ENCODE results near the gene TMEM200A.

Gene TMEM200A

DNA sequence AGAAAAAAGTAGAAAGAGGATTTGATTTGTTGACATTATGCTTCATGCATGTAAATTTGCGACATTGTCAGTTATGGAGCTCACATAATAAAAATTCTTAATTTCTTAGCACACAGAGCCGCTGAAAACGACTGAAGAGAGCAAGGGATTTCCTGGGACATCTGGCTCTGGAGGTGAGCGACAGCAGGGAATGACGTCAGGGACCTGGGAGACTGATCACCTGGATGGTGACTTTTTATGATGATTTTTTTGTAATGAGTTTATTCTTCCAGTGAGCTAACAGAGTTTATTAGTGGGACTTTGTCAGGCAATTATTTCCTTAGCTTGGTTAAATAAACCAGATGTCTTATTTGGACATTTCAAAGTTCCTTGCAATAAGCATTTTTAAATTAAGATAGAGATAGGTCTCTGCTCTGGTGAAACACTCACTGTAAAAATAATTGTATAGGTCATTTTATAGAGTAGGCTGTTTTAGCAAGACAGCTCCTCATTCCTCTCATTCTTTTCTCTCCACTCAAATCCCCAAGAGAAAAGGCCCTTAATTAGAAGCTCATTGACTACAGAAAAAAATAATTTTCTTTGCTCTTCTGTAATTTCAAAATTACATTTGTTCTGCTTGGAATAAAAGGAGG, 19.4 kb downstream of the TMEM200A start:
- TF ChIP-seq Cebpa-rat (IDR thresholded peaks at IDR 0.05) = no peak
- Histone ChIP-seq H3K9ac (no peak overlapping the region), H3K36me3 (no peaks in the 10 kb centered on the region), H3K9me3 (replicated peaks in 1 of 11) (no peaks in the 10 kb centered on the region), H3K4me3 (no peak overlapping the region), H3K4me2 (no peak overlapping the region), H3K27me3 (no peaks in the 10 kb centered on the region), H4K20me1 (no peaks in the 10 kb centered on the region), H3K27ac (no peak overlapping the region), H3K4me1 (peaks cover 0 to 19% (median 10%) of the 10 kb centered on the region in 10 experiments; a peak in 11 of 20 replicates)

DNA sequence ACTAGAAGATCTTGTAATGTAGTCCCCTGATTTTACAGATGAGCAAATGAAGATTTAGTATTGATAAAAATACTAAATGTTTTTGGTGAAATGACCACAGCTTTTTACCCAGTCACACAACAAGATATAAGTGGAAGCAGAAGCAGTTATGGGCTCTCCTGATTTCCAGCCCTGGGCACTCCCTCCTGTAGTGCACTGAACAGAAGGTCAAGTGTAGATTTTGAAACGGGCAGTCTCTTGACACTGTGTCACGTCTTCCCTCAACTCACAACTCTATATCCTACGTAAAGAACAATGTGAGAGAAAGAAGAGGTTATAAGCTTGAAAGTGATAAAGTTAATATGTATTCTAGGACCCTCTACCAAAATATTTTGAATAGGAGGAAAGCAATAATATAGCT, 23.3 kb downstream of the TMEM200A start:
- H3K9ac ChIP-seq = no peak overlapping the region
- no peaks in the 10 kb centered on the region for H3K36me3 ChIP-seq
- H3K27ac ChIP-seq = no peak overlapping the region
- H3K4me2 ChIP-seq = no peak overlapping the region
- H3K4me1 ChIP-seq = no peaks in the 10 kb centered on the region
- no peak for TF ChIP-seq Cebpa-rat (IDR thresholded peaks at IDR 0.05)
- no peaks in the 10 kb centered on the region for H3K27me3 ChIP-seq
- no peaks in the 10 kb centered on the region for H3K9me3 ChIP-seq (replicated peaks in 1 of 11)
- H4K20me1 ChIP-seq = no peaks in the 10 kb centered on the region
- no peak overlapping the region for H3K4me3 ChIP-seq

DNA sequence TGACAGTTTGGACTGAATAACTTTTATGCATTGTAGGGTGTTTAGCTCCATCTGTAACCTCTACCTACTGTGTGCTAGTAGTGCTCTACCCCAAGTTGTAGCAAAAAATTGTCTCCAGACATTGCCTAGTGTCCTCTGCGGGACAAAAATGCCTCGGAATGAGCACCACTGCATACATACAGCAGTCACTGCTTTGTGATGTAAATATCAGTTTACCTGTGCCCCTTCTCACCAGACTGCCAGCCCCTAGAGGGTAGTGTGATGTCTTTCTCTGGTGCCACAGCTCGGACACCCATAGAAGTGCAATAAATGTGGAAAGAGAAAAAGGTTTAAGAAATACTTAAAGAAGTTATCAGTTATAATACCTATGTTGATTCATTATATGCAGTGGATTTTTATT, 25.1 kb downstream of the TMEM200A start:
- Histone ChIP-seq H3K4me2 (no peak overlapping the region), H3K4me1 (no peaks in the 10 kb centered on the region), H3K9ac (no peak overlapping the region), H3K36me3 (no peaks in the 10 kb centered on the region), H4K20me1 (no peaks in the 10 kb centered on the region), H3K9me3 (replicated peaks in 1 of 11) (no peaks in the 10 kb centered on the region), H3K4me3 (no peak overlapping the region), H3K27ac (no peak overlapping the region), H3K27me3 (no peaks in the 10 kb centered on the region)
- no peak for TF ChIP-seq Cebpa-rat (IDR thresholded peaks at IDR 0.05)

DNA sequence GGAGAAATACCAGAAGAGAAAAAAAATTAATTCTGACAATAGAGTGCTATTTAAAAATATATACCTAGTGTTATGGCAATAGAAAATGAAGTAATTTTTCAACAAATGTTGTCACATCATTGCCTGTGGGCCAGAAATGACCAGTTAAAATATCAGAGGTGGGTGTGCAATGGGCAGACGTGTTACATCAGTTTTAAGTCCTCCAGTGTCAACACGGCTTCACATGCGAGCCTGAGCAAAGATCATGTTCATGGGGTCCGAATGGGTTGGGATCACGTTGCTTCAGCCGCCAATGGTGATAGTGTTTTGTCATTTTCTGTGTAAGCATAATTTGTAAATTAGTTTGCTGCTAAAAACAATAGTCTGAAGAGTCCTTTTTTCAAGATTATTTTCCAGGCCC, 27.5 kb downstream of the TMEM200A start:
- Histone ChIP-seq H3K4me3 (no peak overlapping the region), H3K4me1 (no peaks in the 10 kb centered on the region), H3K36me3 (no peaks in the 10 kb centered on the region), H3K27me3 (no peaks in the 10 kb centered on the region), H3K4me2 (no peak overlapping the region), H3K9ac (no peak overlapping the region), H3K27ac (no peak overlapping the region), H3K9me3 (replicated peaks in 1 of 11) (no peaks in the 10 kb centered on the region), H4K20me1 (no peaks in the 10 kb centered on the region)
- TF ChIP-seq Cebpa-rat (IDR thresholded peaks at IDR 0.05) = no peak

DNA sequence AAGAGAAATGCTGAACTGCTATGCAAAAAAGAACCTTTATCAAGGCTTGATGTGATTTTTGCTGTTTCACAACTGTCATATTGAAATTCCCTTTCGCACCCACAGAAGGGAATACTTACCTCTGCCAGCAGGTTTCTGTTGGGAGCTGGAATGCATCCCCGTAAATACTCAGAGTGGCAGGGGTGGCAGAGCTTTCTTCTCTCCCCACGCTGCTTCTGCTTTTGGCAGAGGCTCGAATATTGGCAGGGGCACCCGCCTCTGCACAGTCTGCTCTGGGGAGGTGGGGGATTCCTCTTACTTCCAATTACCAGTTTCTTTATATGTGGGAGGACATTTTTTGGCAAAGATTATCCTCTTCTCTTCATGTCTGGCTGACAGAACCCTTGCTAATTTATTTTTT, 28.4 kb downstream of the TMEM200A start:
- H3K4me1 ChIP-seq = no peaks in the 10 kb centered on the region
- no peak overlapping the region for H3K27ac ChIP-seq
- H3K36me3 ChIP-seq = no peaks in the 10 kb centered on the region
- no peak overlapping the region for H3K9ac ChIP-seq
- no peaks in the 10 kb centered on the region for H3K27me3 ChIP-seq
- no peaks in the 10 kb centered on the region for H3K9me3 ChIP-seq (replicated peaks in 1 of 11)
- no peaks in the 10 kb centered on the region for H4K20me1 ChIP-seq
- TF ChIP-seq Cebpa-rat (IDR thresholded peaks at IDR 0.05) = no peak
- H3K4me3 ChIP-seq = no peak overlapping the region
- no peak overlapping the region for H3K4me2 ChIP-seq

DNA sequence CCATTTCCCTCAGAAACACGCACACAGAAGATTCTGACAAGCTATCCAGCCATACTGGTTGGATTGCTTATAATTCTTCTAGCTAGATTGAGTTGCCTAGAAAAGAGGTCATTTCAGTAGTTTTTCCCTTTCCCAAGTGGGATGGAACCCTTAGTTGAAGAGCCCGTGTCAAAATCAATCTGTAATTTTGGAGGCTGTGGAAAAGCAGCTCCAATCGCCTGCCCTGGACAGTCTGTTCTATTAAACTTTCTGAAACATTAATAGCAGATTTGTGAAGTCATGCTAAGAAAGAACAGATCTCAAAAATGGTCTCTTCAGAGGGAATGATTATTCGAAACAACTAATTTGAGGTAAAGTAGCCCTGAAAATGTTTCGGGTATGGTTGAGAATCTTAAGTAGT, 29.3 kb downstream of the TMEM200A start:
- Histone ChIP-seq H3K9me3 (replicated peaks in 1 of 11) (no peaks in the 10 kb centered on the region), H3K36me3 (no peaks in the 10 kb centered on the region), H4K20me1 (no peaks in the 10 kb centered on the region), H3K4me2 (no peak overlapping the region), H3K27ac (no peak overlapping the region), H3K4me3 (no peak overlapping the region), H3K9ac (no peak overlapping the region), H3K4me1 (no peaks in the 10 kb centered on the region), H3K27me3 (no peaks in the 10 kb centered on the region)
- no peak for TF ChIP-seq Cebpa-rat (IDR thresholded peaks at IDR 0.05)

DNA sequence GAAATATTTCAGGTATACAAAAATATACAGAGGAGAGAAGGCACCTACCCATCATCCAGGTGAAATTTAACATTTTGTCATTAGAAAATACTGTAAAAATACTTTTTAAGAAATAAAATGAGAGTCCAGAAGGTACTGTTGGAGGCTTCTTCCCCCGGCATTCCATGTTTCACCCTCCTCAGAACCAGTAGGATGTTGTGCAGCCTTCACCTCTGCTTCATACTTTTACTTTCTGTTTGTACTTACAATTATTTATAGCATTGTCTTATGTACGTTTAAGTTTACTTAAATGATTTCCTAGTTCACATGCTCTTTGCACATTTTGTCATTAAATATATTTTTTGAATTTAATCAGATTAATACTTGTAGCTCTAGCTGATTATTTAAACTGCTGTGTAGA, 30.9 kb downstream of the TMEM200A start:
- Histone ChIP-seq H4K20me1 (no peaks in the 10 kb centered on the region), H3K4me3 (no peak overlapping the region), H3K9ac (no peak overlapping the region), H3K36me3 (no peaks in the 10 kb centered on the region), H3K27me3 (no peaks in the 10 kb centered on the region), H3K4me1 (no peaks in the 10 kb centered on the region), H3K4me2 (no peak overlapping the region), H3K27ac (no peak overlapping the region), H3K9me3 (replicated peaks in 1 of 11) (no peaks in the 10 kb centered on the region)
- no peak for TF ChIP-seq Cebpa-rat (IDR thresholded peaks at IDR 0.05)

DNA sequence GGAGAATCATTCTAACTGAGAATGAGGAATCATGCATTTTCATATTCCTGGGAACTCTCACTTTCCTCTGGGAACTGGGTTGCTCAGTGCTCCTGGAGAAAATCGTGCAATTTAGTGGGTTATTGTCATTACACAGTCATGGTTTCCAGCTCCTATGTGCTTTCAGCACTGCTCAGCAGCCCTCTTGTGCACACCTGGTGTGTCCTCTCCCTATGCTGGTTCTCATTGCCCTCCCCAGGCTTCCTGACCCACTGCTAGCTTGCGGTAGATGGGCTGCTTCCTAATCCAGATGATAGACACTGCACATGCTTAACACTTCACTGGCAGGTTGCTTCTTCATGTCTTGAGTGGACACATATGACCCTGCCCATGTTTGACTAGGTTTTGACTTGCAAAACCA, 39.7 kb downstream of the TMEM200A start:
- H3K4me1 ChIP-seq = no peaks in the 10 kb centered on the region
- H3K4me3 ChIP-seq = no peak overlapping the region
- no peak for TF ChIP-seq Cebpa-rat (IDR thresholded peaks at IDR 0.05)
- no peaks in the 10 kb centered on the region for H3K36me3 ChIP-seq
- H4K20me1 ChIP-seq = no peaks in the 10 kb centered on the region
- H3K9me3 ChIP-seq (replicated peaks in 1 of 11) = no peaks in the 10 kb centered on the region
- no peak overlapping the region for H3K9ac ChIP-seq
- H3K27ac ChIP-seq = no peak overlapping the region
- H3K27me3 ChIP-seq = no peaks in the 10 kb centered on the region
- no peak overlapping the region for H3K4me2 ChIP-seq

DNA sequence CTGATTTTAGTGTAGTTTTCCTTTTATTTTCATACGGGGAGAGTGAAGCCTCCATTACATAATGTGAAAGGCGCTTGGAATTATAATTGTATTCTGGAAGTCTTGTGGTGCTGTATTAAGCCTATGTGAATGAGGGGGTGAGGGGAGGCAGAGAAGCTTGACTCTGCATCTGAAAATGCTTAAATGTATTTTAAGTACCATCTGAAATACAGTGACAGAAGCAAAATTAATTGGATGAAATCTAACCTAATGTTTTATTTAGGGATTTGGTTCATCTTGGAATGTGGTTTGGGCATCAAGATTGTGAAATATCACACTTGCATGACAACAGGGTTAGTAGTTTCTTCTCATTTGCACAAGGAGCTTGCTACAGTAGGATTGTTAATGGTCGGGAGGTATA, 41.2 kb downstream of the TMEM200A start:
- no peaks in the 10 kb centered on the region for H3K27me3 ChIP-seq
- H3K36me3 ChIP-seq = no peaks in the 10 kb centered on the region
- TF ChIP-seq Cebpa-rat (IDR thresholded peaks at IDR 0.05) = no peak
- H3K9me3 ChIP-seq (replicated peaks in 1 of 11) = no peaks in the 10 kb centered on the region; a peak in 1 of 22 replicates
- H3K4me2 ChIP-seq = no peak overlapping the region
- H4K20me1 ChIP-seq = no peaks in the 10 kb centered on the region
- H3K4me3 ChIP-seq = no peak overlapping the region
- no peak overlapping the region for H3K27ac ChIP-seq
- H3K4me1 ChIP-seq = no peaks in the 10 kb centered on the region
- H3K9ac ChIP-seq = no peak overlapping the region

DNA sequence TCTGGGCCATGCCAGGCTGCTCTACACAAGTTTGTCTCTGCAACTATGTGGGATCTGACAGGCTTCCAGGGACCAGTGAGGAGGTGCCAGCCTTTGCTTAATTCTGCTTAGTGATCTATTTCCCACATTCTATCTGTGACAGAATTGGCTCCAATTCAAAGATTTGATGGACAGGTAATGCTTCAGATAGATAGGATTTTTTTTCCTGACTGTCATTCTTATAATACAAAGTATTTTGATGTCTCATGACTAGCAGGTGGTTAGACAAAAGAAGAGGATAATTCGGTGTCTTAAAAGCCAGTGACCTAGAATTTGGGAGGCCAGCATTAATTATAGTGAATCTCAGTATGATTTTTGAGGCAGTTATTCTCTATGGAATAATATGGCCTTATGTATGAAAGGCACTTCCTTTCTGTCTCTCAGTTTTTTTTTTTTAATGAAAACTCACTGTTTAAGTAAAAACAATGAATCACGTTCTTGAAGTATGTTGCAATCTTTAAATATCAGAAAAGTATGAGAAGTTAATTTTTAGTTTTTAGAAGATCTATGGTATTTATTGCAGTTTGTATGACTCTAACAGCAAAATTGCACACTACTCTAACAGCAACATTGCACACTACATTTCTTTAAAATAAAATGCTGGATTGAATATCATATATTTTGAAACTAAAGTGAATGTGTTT, 43.7 kb downstream of the TMEM200A start:
- Histone ChIP-seq H3K9me3 (replicated peaks in 1 of 11) (no peaks in the 10 kb centered on the region; a peak in 1 of 22 replicates), H3K36me3 (no peaks in the 10 kb centered on the region), H3K27me3 (no peaks in the 10 kb centered on the region), H3K4me3 (no peak overlapping the region), H3K4me1 (no peaks in the 10 kb centered on the region), H3K27ac (no peak overlapping the region), H4K20me1 (no peaks in the 10 kb centered on the region), H3K4me2 (no peak overlapping the region), H3K9ac (no peak overlapping the region)
- TF ChIP-seq Cebpa-rat (IDR thresholded peaks at IDR 0.05) = no peak
